Measurements from ENCODE around the gene CHMP2A.

Gene CHMP2A

GRCh38 chr19:58571575-58571947, 16.7 kb upstream of the CHMP2A start:
- Histone ChIP-seq H3K27me3 (ENCODE audit: control insufficient read depth, insufficient read depth, low read length) (no peaks in the 10 kb centered on the region), H3K36me3 (ENCODE audit: control insufficient read depth, insufficient read depth, low read length) (no peaks in the 10 kb centered on the region), H3K9me3 (ENCODE audit: control insufficient read depth, low read length) (no peaks in the 10 kb centered on the region), H2AFZ (no peak overlapping the region), H3K4me1 (peaks cover 5% of the 10 kb centered on the region), H3K27ac (no peak overlapping the region), H3K9ac (no peak overlapping the region), H3K79me2 (peaks cover 3% of the 10 kb centered on the region), H3K4me3 (ENCODE audit: low read depth, low read length) (no peak overlapping the region), H3K4me2 (ENCODE audit: low read length) (no peak overlapping the region)
- TF ChIP-seq CTCF (IDR thresholded peaks at IDR 0.05): no peak

- Histone ChIP-seq H3K27me3 (ENCODE audit: control insufficient read depth, insufficient read depth, low read length) (no peaks in the 10 kb centered on the region), H3K36me3 (ENCODE audit: control insufficient read depth, insufficient read depth, low read length) (no peaks in the 10 kb centered on the region), H3K27ac (no peak overlapping the region), H3K4me3 (ENCODE audit: low read depth, low read length) (no peak overlapping the region), H3K4me2 (ENCODE audit: low read length) (no peak overlapping the region), H3K79me2 (peaks cover 3% of the 10 kb centered on the region), H3K4me1 (peaks cover 5% of the 10 kb centered on the region), H3K9me3 (ENCODE audit: control insufficient read depth, low read length) (no peaks in the 10 kb centered on the region), H3K9ac (no peak overlapping the region), H2AFZ (no peak overlapping the region)
- TF ChIP-seq CTCF (IDR thresholded peaks at IDR 0.05): no peak
Measured at GRCh38 chr19:58570770-58571574, 16.1 kb upstream of the CHMP2A start.

- H3K36me3 ChIP-seq (ENCODE audit: control insufficient read depth, insufficient read depth, low read length): no peaks in the 10 kb centered on the region
- no peak overlapping the region for H2AFZ ChIP-seq
- H3K4me3 ChIP-seq (ENCODE audit: low read depth, low read length): no peak overlapping the region
- no peak overlapping the region for H3K27ac ChIP-seq
- H3K9me3 ChIP-seq (ENCODE audit: control insufficient read depth, low read length): no peaks in the 10 kb centered on the region
- no peak overlapping the region for H3K4me2 ChIP-seq (ENCODE audit: low read length)
- peaks cover 5% of the 10 kb centered on the region for H3K4me1 ChIP-seq
- peaks cover 3% of the 10 kb centered on the region for H3K79me2 ChIP-seq
- no peak overlapping the region for H3K9ac ChIP-seq
- H3K27me3 ChIP-seq (ENCODE audit: control insufficient read depth, insufficient read depth, low read length): no peaks in the 10 kb centered on the region
- no peak for TF ChIP-seq CTCF (IDR thresholded peaks at IDR 0.05)
Measured at GRCh38 chr19:58569943-58570670, 15.2 kb upstream of the CHMP2A start.

GRCh38 chr19:58569191-58569942, 14.5 kb upstream of the CHMP2A start:
- Histone ChIP-seq H3K4me1 (peaks cover 5% of the 10 kb centered on the region), H3K4me3 (ENCODE audit: low read depth, low read length) (no peak overlapping the region), H3K27me3 (ENCODE audit: control insufficient read depth, insufficient read depth, low read length) (no peaks in the 10 kb centered on the region), H2AFZ (no peak overlapping the region), H3K9me3 (ENCODE audit: control insufficient read depth, low read length) (no peaks in the 10 kb centered on the region), H3K27ac (no peak overlapping the region), H3K9ac (no peak overlapping the region), H3K36me3 (ENCODE audit: control insufficient read depth, insufficient read depth, low read length) (no peaks in the 10 kb centered on the region), H3K79me2 (peaks cover 3% of the 10 kb centered on the region), H3K4me2 (ENCODE audit: low read length) (no peak overlapping the region)
- no peak for TF ChIP-seq CTCF (IDR thresholded peaks at IDR 0.05)
